ENCODE measurements around the gene APOBEC3B.
"Not testable (repeated sequence)": the region's sequence is repeated elsewhere in the genome, so short reads cannot be mapped to it uniquely, and the experiment has no call there.

The APOBEC3B gene

GRCh38 chr22:38987171-38987895 lies 5.2 kb downstream of the APOBEC3B start:
- no peak overlapping the region for H3K4me3 ChIP-seq (ENCODE audit: low read depth in 1 of 2, low read length in 2 of 2)
- no peak overlapping the region for H3K27ac ChIP-seq (ENCODE audit: low read depth, low read length)
- no peaks in the 10 kb centered on the region for H3K36me3 ChIP-seq (ENCODE audit: control insufficient read depth in 1 of 2, insufficient read depth in 2 of 2, low read length in 2 of 2)
- peaks cover 3 to 17% of the 10 kb centered on the region in 2 donors for H3K4me1 ChIP-seq (ENCODE audit: control insufficient read depth in 1 of 2, insufficient read depth in 2 of 2, low read length in 2 of 2)
- no peaks in the 10 kb centered on the region for H3K9me3 ChIP-seq (ENCODE audit: control insufficient read depth in 1 of 2, low read length in 2 of 2)
- no peak overlapping the region for H3K9ac ChIP-seq (ENCODE audit: low read depth in 1 of 2, low read length in 2 of 2)
- H3K27me3 ChIP-seq (ENCODE audit: control insufficient read depth in 1 of 2, insufficient read depth in 2 of 2, low read length in 2 of 2): no peaks in the 10 kb centered on the region

- Histone ChIP-seq H3K9me3 (ENCODE audit: control insufficient read depth in 1 of 2, low read length in 2 of 2) (no peaks in the 10 kb centered on the region), H3K27me3 (ENCODE audit: control insufficient read depth in 1 of 2, insufficient read depth in 2 of 2, low read length in 2 of 2) (no peaks in the 10 kb centered on the region), H3K9ac (ENCODE audit: low read depth in 1 of 2, low read length in 2 of 2) (no peak overlapping the region), H3K27ac (ENCODE audit: low read depth, low read length) (no peak overlapping the region), H3K4me3 (ENCODE audit: low read depth in 1 of 2, low read length in 2 of 2) (no peak overlapping the region), H3K36me3 (ENCODE audit: control insufficient read depth in 1 of 2, insufficient read depth in 2 of 2, low read length in 2 of 2) (no peaks in the 10 kb centered on the region), H3K4me1 (ENCODE audit: control insufficient read depth in 1 of 2, insufficient read depth in 2 of 2, low read length in 2 of 2) (peaks cover 0 to 8% of the 10 kb centered on the region in 2 donors)
Observed at GRCh38 chr22:38989466-38989865, 7.3 kb downstream of the APOBEC3B start.

GRCh38 chr22:38992871-38993371 lies 10.8 kb downstream of the APOBEC3B start:
- H3K4me3 ChIP-seq (ENCODE audit: low read depth in 1 of 2, low read length in 2 of 2); H3K36me3 ChIP-seq (ENCODE audit: control insufficient read depth in 1 of 2, insufficient read depth in 2 of 2, low read length in 2 of 2); H3K9me3 ChIP-seq (ENCODE audit: control insufficient read depth in 1 of 2, low read length in 2 of 2); H3K9ac ChIP-seq (ENCODE audit: low read depth in 1 of 2, low read length in 2 of 2); H3K27me3 ChIP-seq (ENCODE audit: control insufficient read depth in 1 of 2, insufficient read depth in 2 of 2, low read length in 2 of 2); H3K4me1 ChIP-seq (ENCODE audit: control insufficient read depth in 1 of 2, insufficient read depth in 2 of 2, low read length in 2 of 2); H3K27ac ChIP-seq (ENCODE audit: low read depth, low read length): not testable (repeated sequence)

GRCh38 chr22:38996105-38996504 lies 14.0 kb downstream of the APOBEC3B start:
- Histone ChIP-seq H3K9me3 (ENCODE audit: control insufficient read depth in 1 of 2, low read length in 2 of 2) (no peaks in the 10 kb centered on the region), H3K27me3 (ENCODE audit: control insufficient read depth in 1 of 2, insufficient read depth in 2 of 2, low read length in 2 of 2) (no peaks in the 10 kb centered on the region), H3K4me3 (ENCODE audit: low read depth in 1 of 2, low read length in 2 of 2) (no peak overlapping the region), H3K4me1 (ENCODE audit: control insufficient read depth in 1 of 2, insufficient read depth in 2 of 2, low read length in 2 of 2) (no peaks in the 10 kb centered on the region), H3K9ac (ENCODE audit: low read depth in 1 of 2, low read length in 2 of 2) (no peak overlapping the region), H3K36me3 (ENCODE audit: control insufficient read depth in 1 of 2, insufficient read depth in 2 of 2, low read length in 2 of 2) (no peaks in the 10 kb centered on the region), H3K27ac (ENCODE audit: low read depth, low read length) (no peak overlapping the region)

- no peaks in the 10 kb centered on the region for H3K4me1 ChIP-seq (ENCODE audit: control insufficient read depth in 1 of 2, insufficient read depth in 2 of 2, low read length in 2 of 2)
- H3K27ac ChIP-seq (ENCODE audit: low read depth, low read length): no peak overlapping the region
- H3K36me3 ChIP-seq (ENCODE audit: control insufficient read depth in 1 of 2, insufficient read depth in 2 of 2, low read length in 2 of 2): no peaks in the 10 kb centered on the region
- H3K27me3 ChIP-seq (ENCODE audit: control insufficient read depth in 1 of 2, insufficient read depth in 2 of 2, low read length in 2 of 2): no peaks in the 10 kb centered on the region
- H3K9ac ChIP-seq (ENCODE audit: low read depth in 1 of 2, low read length in 2 of 2): no peak overlapping the region
- no peak overlapping the region for H3K4me3 ChIP-seq (ENCODE audit: low read depth in 1 of 2, low read length in 2 of 2)
- H3K9me3 ChIP-seq (ENCODE audit: control insufficient read depth in 1 of 2, low read length in 2 of 2): no peaks in the 10 kb centered on the region
Observed at GRCh38 chr22:38997518-38997917, 15.4 kb downstream of the APOBEC3B start.

- Histone ChIP-seq H3K36me3 (ENCODE audit: control insufficient read depth in 1 of 2, insufficient read depth in 2 of 2, low read length in 2 of 2) (no peaks in the 10 kb centered on the region), H3K4me3 (ENCODE audit: low read depth in 1 of 2, low read length in 2 of 2) (no peak overlapping the region), H3K9ac (ENCODE audit: low read depth in 1 of 2, low read length in 2 of 2) (no peak overlapping the region), H3K27ac (ENCODE audit: low read depth, low read length) (no peak overlapping the region), H3K27me3 (ENCODE audit: control insufficient read depth in 1 of 2, insufficient read depth in 2 of 2, low read length in 2 of 2) (no peaks in the 10 kb centered on the region), H3K9me3 (ENCODE audit: control insufficient read depth in 1 of 2, low read length in 2 of 2) (no peaks in the 10 kb centered on the region), H3K4me1 (ENCODE audit: control insufficient read depth in 1 of 2, insufficient read depth in 2 of 2, low read length in 2 of 2) (peaks cover 0 to 6% of the 10 kb centered on the region in 2 donors)
Observed at GRCh38 chr22:39003165-39003638, 21.1 kb downstream of the APOBEC3B start.

- H3K4me3 ChIP-seq (ENCODE audit: low read depth in 1 of 2, low read length in 2 of 2): no peak overlapping the region
- H3K9me3 ChIP-seq (ENCODE audit: control insufficient read depth in 1 of 2, low read length in 2 of 2): no peaks in the 10 kb centered on the region
- no peaks in the 10 kb centered on the region for H3K36me3 ChIP-seq (ENCODE audit: control insufficient read depth in 1 of 2, insufficient read depth in 2 of 2, low read length in 2 of 2)
- no peaks in the 10 kb centered on the region for H3K27me3 ChIP-seq (ENCODE audit: control insufficient read depth in 1 of 2, insufficient read depth in 2 of 2, low read length in 2 of 2)
- H3K4me1 ChIP-seq (ENCODE audit: control insufficient read depth in 1 of 2, insufficient read depth in 2 of 2, low read length in 2 of 2): peaks cover 0 to 6% of the 10 kb centered on the region in 2 donors
- no peak overlapping the region for H3K27ac ChIP-seq (ENCODE audit: low read depth, low read length)
- no peak overlapping the region for H3K9ac ChIP-seq (ENCODE audit: low read depth in 1 of 2, low read length in 2 of 2)
Observed at GRCh38 chr22:39007177-39007576, 25.0 kb downstream of the APOBEC3B start.

GRCh38 chr22:39008271-39008850 lies 26.2 kb downstream of the APOBEC3B start:
- not testable (repeated sequence) for H3K27me3 ChIP-seq (ENCODE audit: control insufficient read depth in 1 of 2, insufficient read depth in 2 of 2, low read length in 2 of 2); H3K4me3 ChIP-seq (ENCODE audit: low read depth in 1 of 2, low read length in 2 of 2); H3K27ac ChIP-seq (ENCODE audit: low read depth, low read length); H3K9me3 ChIP-seq (ENCODE audit: control insufficient read depth in 1 of 2, low read length in 2 of 2); H3K9ac ChIP-seq (ENCODE audit: low read depth in 1 of 2, low read length in 2 of 2); H3K4me1 ChIP-seq (ENCODE audit: control insufficient read depth in 1 of 2, insufficient read depth in 2 of 2, low read length in 2 of 2); H3K36me3 ChIP-seq (ENCODE audit: control insufficient read depth in 1 of 2, insufficient read depth in 2 of 2, low read length in 2 of 2)

- no peaks in the 10 kb centered on the region for H3K36me3 ChIP-seq (ENCODE audit: control insufficient read depth in 1 of 2, insufficient read depth in 2 of 2, low read length in 2 of 2)
- H3K9me3 ChIP-seq (ENCODE audit: control insufficient read depth in 1 of 2, low read length in 2 of 2): no peaks in the 10 kb centered on the region
- no peak overlapping the region for H3K9ac ChIP-seq (ENCODE audit: low read depth in 1 of 2, low read length in 2 of 2)
- H3K4me3 ChIP-seq (ENCODE audit: low read depth in 1 of 2, low read length in 2 of 2): no peak overlapping the region
- H3K27me3 ChIP-seq (ENCODE audit: control insufficient read depth in 1 of 2, insufficient read depth in 2 of 2, low read length in 2 of 2): no peaks in the 10 kb centered on the region
- peaks cover 5 to 14% of the 10 kb centered on the region in 2 donors for H3K4me1 ChIP-seq (ENCODE audit: control insufficient read depth in 1 of 2, insufficient read depth in 2 of 2, low read length in 2 of 2)
- H3K27ac ChIP-seq (ENCODE audit: low read depth, low read length): no peak overlapping the region
Observed at GRCh38 chr22:39010946-39011345, 28.8 kb downstream of the APOBEC3B start.
